ENCODE measurements around the gene SALL2.

DNA sequence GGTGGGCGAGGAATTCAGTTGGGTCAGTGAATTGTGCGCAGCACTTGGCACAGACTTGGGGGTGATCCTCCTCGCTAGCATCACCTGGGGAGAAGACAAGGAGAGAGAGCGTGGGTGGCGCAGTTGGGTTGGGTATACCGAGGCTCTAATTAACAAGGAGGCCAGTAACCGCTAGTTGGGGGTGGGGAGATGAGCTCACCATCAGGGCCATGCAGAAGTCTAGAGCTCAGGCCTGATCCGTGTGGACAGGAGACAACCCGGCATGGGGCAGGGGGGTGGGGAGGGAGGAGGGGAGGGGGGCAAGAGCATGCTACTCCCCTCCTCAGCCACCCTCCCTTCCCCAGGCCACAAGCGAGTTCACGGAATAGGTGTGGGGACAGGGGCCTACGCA lies 580 bp downstream of the SALL2 start:
- TF ChIP-seq YY1 (IDR thresholded peaks at IDR 0.05; ENCODE audit: insufficient read depth, insufficient read length) (no peak), ZNF274 (IDR thresholded peaks at IDR 0.05; ENCODE audit: low read depth, low read length) (no peak), SUZ12 (IDR thresholded peaks at IDR 0.05; ENCODE audit: extremely low read depth, insufficient read depth, insufficient read length) (no peak)
